ENCODE results near the gene SDC4. TPM values are rescaled to one million over a fixed set of nuclear protein-coding genes. Genes with fewer than 3 reads are reported as not detected.

SDC4 gene
- total and polyA plus RNA-seq, 4 donors: 54.4 to 147 (median 83.6) TPM

GRCh38 chr20:45325371-45325770 lies 22.9 kb downstream of the SDC4 start:
- Histone ChIP-seq H3K36me3 (ENCODE audit: control insufficient read depth in 4 of 4, insufficient read depth in 3 of 4, low read depth in 1 of 4, low read length in 3 of 4) (peaks cover 19 to 48% (median 40%) of the 10 kb centered on the region in 4 donors), H3K4me1 (ENCODE audit: control insufficient read depth in 4 of 4, insufficient read depth in 4 of 4, low read length in 3 of 4) (peaks cover 0 to 2% (median under 1%) of the 10 kb centered on the region in 4 donors), H3K9ac (ENCODE audit: low read depth in 1 of 2, low read length in 2 of 2) (no peak overlapping the region), H3K27ac (ENCODE audit: low read depth in 1 of 2, low read length in 2 of 2) (no peak overlapping the region), H3K4me3 (ENCODE audit: low read depth in 1 of 3, low read length in 3 of 3) (no peak overlapping the region), H3K9me3 (ENCODE audit: control insufficient read depth in 4 of 4, low read length in 3 of 4) (no peaks in the 10 kb centered on the region), H3K27me3 (ENCODE audit: control insufficient read depth in 4 of 4, insufficient read depth in 4 of 4, low read length in 3 of 4) (no peaks in the 10 kb centered on the region)
- TF ChIP-seq EGR1 (IDR thresholded peaks at IDR 0.05; ENCODE audit: low read depth in 2 of 2) (no peak), ATF3 (IDR thresholded peaks at IDR 0.05) (no peak), FOXA1 (IDR thresholded peaks at IDR 0.05) (no peak), JUND (IDR thresholded peaks at IDR 0.05) (no peak), REST (IDR thresholded peaks at IDR 0.05) (no peak), GABPA (IDR thresholded peaks at IDR 0.05 in 1 of 2, conservative IDR thresholded peaks at IDR 0.05 in 1 of 2) (no peak), TAF1 (conservative IDR thresholded peaks at IDR 0.05) (no peak), FOXA2 (IDR thresholded peaks at IDR 0.05) (no peak), SP1 (IDR thresholded peaks at IDR 0.05) (no peak), RXRA (IDR thresholded peaks at IDR 0.05) (no peak), HNF4G (IDR thresholded peaks at IDR 0.05) (no peak)
- TF ChIP-seq, protein P1, sequence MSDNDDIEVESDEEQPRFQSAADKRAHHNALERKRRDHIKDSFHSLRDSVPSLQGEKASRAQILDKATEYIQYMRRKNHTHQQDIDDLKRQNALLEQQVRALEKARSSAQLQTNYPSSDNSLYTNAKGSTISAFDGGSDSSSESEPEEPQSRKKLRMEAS (IDR thresholded peaks at IDR 0.05): no peak
- TF ChIP-seq, protein P2, sequence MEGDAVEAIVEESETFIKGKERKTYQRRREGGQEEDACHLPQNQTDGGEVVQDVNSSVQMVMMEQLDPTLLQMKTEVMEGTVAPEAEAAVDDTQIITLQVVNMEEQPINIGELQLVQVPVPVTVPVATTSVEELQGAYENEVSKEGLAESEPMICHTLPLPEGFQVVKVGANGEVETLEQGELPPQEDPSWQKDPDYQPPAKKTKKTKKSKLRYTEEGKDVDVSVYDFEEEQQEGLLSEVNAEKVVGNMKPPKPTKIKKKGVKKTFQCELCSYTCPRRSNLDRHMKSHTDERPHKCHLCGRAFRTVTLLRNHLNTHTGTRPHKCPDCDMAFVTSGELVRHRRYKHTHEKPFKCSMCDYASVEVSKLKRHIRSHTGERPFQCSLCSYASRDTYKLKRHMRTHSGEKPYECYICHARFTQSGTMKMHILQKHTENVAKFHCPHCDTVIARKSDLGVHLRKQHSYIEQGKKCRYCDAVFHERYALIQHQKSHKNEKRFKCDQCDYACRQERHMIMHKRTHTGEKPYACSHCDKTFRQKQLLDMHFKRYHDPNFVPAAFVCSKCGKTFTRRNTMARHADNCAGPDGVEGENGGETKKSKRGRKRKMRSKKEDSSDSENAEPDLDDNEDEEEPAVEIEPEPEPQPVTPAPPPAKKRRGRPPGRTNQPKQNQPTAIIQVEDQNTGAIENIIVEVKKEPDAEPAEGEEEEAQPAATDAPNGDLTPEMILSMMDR (IDR thresholded peaks at IDR 0.05; ENCODE audit: low read depth, low read length, missing input control): no peak
- WGBS: 78% methylated on average over 6 of the region's 6 CpGs
- DNase-seq (ENCODE audit: low spot score): no peak

DNA sequence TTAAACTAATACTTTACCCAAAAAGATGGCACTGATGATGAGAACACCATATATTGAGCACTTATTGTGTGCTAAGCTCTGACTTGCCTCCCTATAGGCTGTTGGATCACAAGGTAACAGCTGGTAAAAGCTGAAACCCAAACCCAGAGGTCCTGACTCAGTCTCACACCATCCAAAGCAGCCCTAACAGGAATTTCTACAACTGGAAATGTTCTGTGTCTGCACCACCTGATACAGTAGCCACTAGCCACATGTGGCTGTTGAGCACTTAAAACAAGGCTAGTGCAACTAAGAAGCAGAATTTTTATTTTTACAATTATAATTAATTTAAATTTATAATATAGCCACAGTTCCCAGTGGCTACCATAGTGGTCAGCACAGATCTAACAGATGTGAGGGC lies 24.5 kb downstream of the SDC4 start:
- peaks cover 11 to 32% (median 26%) of the 10 kb centered on the region in 4 donors for H3K36me3 ChIP-seq (ENCODE audit: control insufficient read depth in 4 of 4, insufficient read depth in 3 of 4, low read depth in 1 of 4, low read length in 3 of 4)
- no peaks in the 10 kb centered on the region for H3K9me3 ChIP-seq (ENCODE audit: control insufficient read depth in 4 of 4, low read length in 3 of 4)
- H3K4me1 ChIP-seq (ENCODE audit: control insufficient read depth in 4 of 4, insufficient read depth in 4 of 4, low read length in 3 of 4): peaks cover 0 to 2% (median 0%) of the 10 kb centered on the region in 4 donors
- TF ChIP-seq, protein P3, sequence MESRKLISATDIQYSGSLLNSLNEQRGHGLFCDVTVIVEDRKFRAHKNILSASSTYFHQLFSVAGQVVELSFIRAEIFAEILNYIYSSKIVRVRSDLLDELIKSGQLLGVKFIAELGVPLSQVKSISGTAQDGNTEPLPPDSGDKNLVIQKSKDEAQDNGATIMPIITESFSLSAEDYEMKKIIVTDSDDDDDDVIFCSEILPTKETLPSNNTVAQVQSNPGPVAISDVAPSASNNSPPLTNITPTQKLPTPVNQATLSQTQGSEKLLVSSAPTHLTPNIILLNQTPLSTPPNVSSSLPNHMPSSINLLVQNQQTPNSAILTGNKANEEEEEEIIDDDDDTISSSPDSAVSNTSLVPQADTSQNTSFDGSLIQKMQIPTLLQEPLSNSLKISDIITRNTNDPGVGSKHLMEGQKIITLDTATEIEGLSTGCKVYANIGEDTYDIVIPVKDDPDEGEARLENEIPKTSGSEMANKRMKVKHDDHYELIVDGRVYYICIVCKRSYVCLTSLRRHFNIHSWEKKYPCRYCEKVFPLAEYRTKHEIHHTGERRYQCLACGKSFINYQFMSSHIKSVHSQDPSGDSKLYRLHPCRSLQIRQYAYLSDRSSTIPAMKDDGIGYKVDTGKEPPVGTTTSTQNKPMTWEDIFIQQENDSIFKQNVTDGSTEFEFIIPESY (IDR thresholded peaks at IDR 0.05): no peak
- TF ChIP-seq ATF3 (IDR thresholded peaks at IDR 0.05) (no peak), FOXA2 (IDR thresholded peaks at IDR 0.05) (no peak), JUND (IDR thresholded peaks at IDR 0.05) (no peak)
- H3K4me3 ChIP-seq (ENCODE audit: low read depth in 1 of 3, low read length in 3 of 3): no peak overlapping the region
- H3K9ac ChIP-seq (ENCODE audit: low read depth in 1 of 2, low read length in 2 of 2): no peak overlapping the region
- no peaks in the 10 kb centered on the region for H3K27me3 ChIP-seq (ENCODE audit: control insufficient read depth in 4 of 4, insufficient read depth in 4 of 4, low read length in 3 of 4)
- H3K27ac ChIP-seq (ENCODE audit: low read depth in 1 of 2, low read length in 2 of 2): peak overlapping the region in 1 of 2 donors; percentile 23
- DNase-seq (ENCODE audit: low spot score): no peak
